GM12891 (cell line): Measurements from ENCODE around the gene OXT.

Experiments
- POLR2A ChIP-seq: IDR thresholded peaks from 2 replicates; pipeline ENCODE4 v1.6.1; 2011; ENCODE audit warnings: low read depth, low read length, control low read depth
- POLR2AphosphoS5 ChIP-seq: IDR thresholded peaks from 2 replicates; pipeline ENCODE4 v1.6.1; 2011; ENCODE audit warnings: low read depth, low read length, control low read depth
- SPI1 ChIP-seq: IDR thresholded peaks from 2 replicates; pipeline ENCODE4 v1.6.1; 2011; ENCODE audit warnings: low read depth, low read length, control low read depth

- TF ChIP-seq POLR2AphosphoS5 (no peak), POLR2A (no peak), SPI1 (no peak)
These were observed 27.0 kb upstream of the OXT start for GRCh38 chr20:3044336-3044965.
